ENCODE results near the gene PRDM5.

DNA sequence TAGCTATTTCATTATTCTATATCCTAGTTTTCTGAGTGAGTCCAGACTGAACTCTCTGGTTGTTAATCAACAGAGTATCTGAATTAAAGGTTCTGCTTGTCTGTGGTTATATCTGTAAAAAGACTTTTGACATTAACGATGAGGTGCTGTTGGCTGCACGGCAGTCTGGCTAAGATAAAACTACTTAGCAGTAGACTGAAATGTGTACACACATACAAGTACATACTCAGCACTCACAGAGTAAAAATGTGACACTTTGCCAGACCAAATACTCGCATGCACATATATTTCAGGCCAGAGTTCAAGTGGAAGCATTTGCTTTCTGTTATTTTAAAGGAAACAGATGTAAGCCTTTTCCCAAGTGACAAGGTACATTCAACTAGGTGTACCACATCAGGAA, 80.5 kb downstream of the PRDM5 start:
- TF ChIP-seq SUZ12 (IDR thresholded peaks at IDR 0.05; ENCODE audit: extremely low read depth, insufficient read depth, insufficient read length), result no peak
- no peak for TF ChIP-seq YY1 (IDR thresholded peaks at IDR 0.05; ENCODE audit: insufficient read depth, insufficient read length)

Data from NT2/D1 (cell line).